SK-N-SH (cell line): ENCODE results near the gene RAMACL. TPM values are rescaled to one million over a fixed set of nuclear protein-coding genes. Genes with fewer than 3 reads are reported as not detected.
A peak's percentile ranks its signal among the peaks of the same experiment; 100 is the strongest.

Source experiments
- CTCF ChIA-PET: fragments of 300-600, 350-600 bp; formaldehyde crosslinking; extraction: SDS; loops from one replicate; lab custom pipeline; 2021; lab: Yijun Ruan, JAX
- POLR2A ChIA-PET: fragments of 350-600 bp; sonication (Branson Sonifier 250); formaldehyde crosslinking; extraction: SDS; loops from one replicate; lab custom pipeline; 2020; ENCODE audit warnings: antibody characterized with exemption, inconsistent platforms; lab: Yijun Ruan, JAX
- DNase-seq: peaks from one replicate; pipeline ENCODE4 v3.0.0; 2012
- H2AFZ ChIP-seq: fragments of 200-600 bp; sonication (generic); 2 replicates; pipeline ENCODE4 v1.8.1; 2016; ENCODE audit warnings: antibody characterized with exemption, mild to moderate bottlenecking, low read depth
- H3F3A ChIP-seq: fragments of 200-600 bp; sonication (generic); replicated peaks from 2 replicates; pipeline ENCODE3; 2016; ENCODE audit warnings: antibody characterized with exemption, mild to moderate bottlenecking; ENCODE audit not compliant: insufficient read depth
- H3K27ac ChIP-seq, 2 experiments: fragments of 200-500 bp in 1 of 2; fragments of 200-600 bp in 1 of 2; sonication (Bioruptor generic) in 1 of 2; sonication (generic), shearing (Covaris generic) in 1 of 2; 2 replicates each; pipeline versions ENCODE4 v1.5.1 to v1.6.1; 2014 to 2016; ENCODE audit warnings: low read depth in 2 of 2, inconsistent platforms in 1 of 2, low read length in 1 of 2, mild to moderate bottlenecking in 1 of 2, mixed read lengths in 1 of 2
- H3K27me3 ChIP-seq: fragments of 200-600 bp; sonication (generic), shearing (Covaris generic); 2 replicates; pipeline ENCODE4 v1.6.1; 2016; ENCODE audit warnings: mixed run types; ENCODE audit not compliant: insufficient read depth
- H3K36me3 ChIP-seq, 2 experiments: fragments of 200-500 bp in 1 of 2; fragments of 200-600 bp in 1 of 2; sonication (Bioruptor generic) in 1 of 2; sonication (generic) in 1 of 2; replicated peaks in 1 of 2; 2 replicates each; pipeline versions ENCODE3 to v1.5.1; 2014 to 2016; ENCODE audit warnings: low read length in 1 of 2, mild to moderate bottlenecking in 1 of 2; ENCODE audit not compliant: insufficient read depth in 2 of 2, control insufficient read depth in 1 of 2
- H3K4me1 ChIP-seq, 2 experiments: fragments of 200-500 bp in 1 of 2; fragments of 200-600 bp in 1 of 2; sonication (Bioruptor generic) in 1 of 2; sonication (generic), shearing (Covaris generic) in 1 of 2; 2 replicates each; pipeline versions ENCODE4 v1.5.1 to v1.6.1; 2014 to 2016; ENCODE audit warnings: low read depth in 1 of 2, low read length in 1 of 2, mixed run types in 1 of 2; ENCODE audit not compliant: insufficient read depth in 2 of 2, control insufficient read depth in 1 of 2
- H3K4me2 ChIP-seq: fragments of 200-600 bp; sonication (generic), shearing (Covaris generic); 2 replicates; pipeline ENCODE4 v1.6.1; 2017; ENCODE audit warnings: mixed run types
- H3K4me3 ChIP-seq, 2 experiments: fragments of 200-500 bp in 1 of 2; fragments of 200-600 bp in 1 of 2; sonication (Bioruptor generic) in 1 of 2; sonication (generic), shearing (Covaris generic) in 1 of 2; 2 replicates each; pipeline versions ENCODE4 v1.5.1 to v1.8.1; 2014 to 2016; ENCODE audit warnings: low read depth in 2 of 2, inconsistent platforms in 1 of 2, low read length in 1 of 2, mild to moderate bottlenecking in 1 of 2, mixed read lengths in 1 of 2, moderate library complexity in 1 of 2
- H3K79me2 ChIP-seq: fragments of 200-600 bp; sonication (generic); 2 replicates; pipeline ENCODE4 v1.8.1; 2017; ENCODE audit warnings: mild to moderate bottlenecking; ENCODE audit not compliant: insufficient read depth
- H3K9ac ChIP-seq: fragments of 200-600 bp; sonication (generic); 2 replicates; pipeline ENCODE4 v1.6.1; 2017; ENCODE audit warnings: mixed run types
- H3K9me2 ChIP-seq: fragments of 200-600 bp; sonication (generic); 2 replicates; pipeline ENCODE4 v1.6.1; 2017; ENCODE audit warnings: mixed run types
- H3K9me3 ChIP-seq: fragments of 200-600 bp; sonication (generic); 2 replicates; pipeline ENCODE4 v1.6.1; 2017; ENCODE audit warnings: mixed run types, mild to moderate bottlenecking, moderate library complexity
- H4K20me1 ChIP-seq: fragments of 200-600 bp; sonication (generic); 2 replicates; pipeline ENCODE4 v1.6.1; 2017; ENCODE audit warnings: mild to moderate bottlenecking, mixed run types; ENCODE audit not compliant: insufficient read depth
- ELF1 ChIP-seq: IDR thresholded peaks from 2 replicates; pipeline ENCODE4 v1.4.0; 2012
- EZH2phosphoT487 ChIP-seq: fragments of 200-600 bp; sonication (generic); IDR thresholded peaks from 2 replicates; pipeline ENCODE4 v1.6.1; 2017; ENCODE audit warnings: low read depth, mixed run types, mild to moderate bottlenecking, antibody characterized with exemption, moderate library complexity, borderline replicate concordance
- FOSL2 ChIP-seq: IDR thresholded peaks from 2 replicates; pipeline ENCODE4 v1.4.0; 2012; ENCODE audit warnings: low read depth, mild to moderate bottlenecking, moderate library complexity, borderline replicate concordance
- FOXJ3 ChIP-seq: sonication (generic); formaldehyde crosslinking; IDR thresholded peaks from 2 replicates; pipeline ENCODE4 v1.5.1; 2020; ENCODE audit warnings: mild to moderate bottlenecking, missing genetic modification reagents
- MAX ChIP-seq: IDR thresholded peaks from 2 replicates; pipeline ENCODE4 v1.4.0; 2012; ENCODE audit warnings: low read depth
- NRF1 ChIP-seq: IDR thresholded peaks from 2 replicates; pipeline ENCODE4 v1.6.1; 2012; ENCODE audit warnings: low read depth, mild to moderate bottlenecking, low read length
- PBX3 ChIP-seq: IDR thresholded peaks from 2 replicates; pipeline ENCODE4; 2012
- POLR2AphosphoS5 ChIP-seq: IDR thresholded peaks from 2 replicates; pipeline ENCODE4 v1.6.1; 2012; ENCODE audit warnings: low read depth, low read length
- TAF1 ChIP-seq: IDR thresholded peaks from 2 replicates; pipeline ENCODE4 v1.6.1; 2012; ENCODE audit warnings: low read depth, mild to moderate bottlenecking, low read length, moderate library complexity, borderline replicate concordance
- TEAD4 ChIP-seq: IDR thresholded peaks from 2 replicates; pipeline ENCODE4 v1.4.0; 2012; ENCODE audit warnings: mild to moderate bottlenecking, borderline replicate concordance; ENCODE audit not compliant: insufficient read depth
- YY1 ChIP-seq: IDR thresholded peaks from 2 replicates; pipeline ENCODE4 v1.4.0; 2012; ENCODE audit warnings: low read depth, mild to moderate bottlenecking
- WGBS: methylation state at CpG from one replicate; pipeline ENCODE4 v1.1.6; 2017; ENCODE audit warnings: low lambda C conversion rate; 5-methylcytosine and 5-hydroxymethylcytosine counted together
- polyA plus RNA-seq, 3 experiments: library from polyadenylated mRNA; depleted of rRNA; stranded (reverse); fragments of >200 nt; gene quantifications; 2 replicates each; pipeline ENCODE4 v1.2.3, GENCODE V29; 2012

Gene RAMACL
- polyA plus RNA-seq, 1 of the 3 experiments (the other 2 are of a cell fraction): 0.10 TPM

GRCh38 chr6:166552600-166552999 is 33.9 kb downstream of the RAMACL start:
- CTCF ChIA-PET: no interaction called here
- Histone ChIP-seq H3K9me2 (no peaks in the 10 kb centered on the region), H3K4me1 (peaks cover 17% of the 10 kb centered on the region in 2 experiments; a peak in 2 of 4 replicates), H3K27ac (peak overlapping the region in 1 of 2 experiments; percentile 88; a peak in 1 of 4 replicates), H3K27me3 (no peaks in the 10 kb centered on the region), H4K20me1 (no peaks in the 10 kb centered on the region), H3K9me3 (no peaks in the 10 kb centered on the region), H3F3A (peaks cover 17% of the 10 kb centered on the region), H3K4me2 (no peak overlapping the region), H2AFZ (no peak overlapping the region), H3K79me2 (peaks cover 47% of the 10 kb centered on the region), H3K9ac (no peak overlapping the region), H3K4me3 (no peak overlapping the region), H3K36me3 (peaks cover 3 to 17% of the 10 kb centered on the region in 2 experiments)
- no peak for DNase-seq
- POLR2A ChIA-PET: no interaction called here
- TF ChIP-seq EZH2phosphoT487 (no peak), MAX (no peak), FOSL2 (no peak), TAF1 (no peak), ELF1 (no peak), FOXJ3 (CRISPR knock-in tag) (no peak), POLR2AphosphoS5 (no peak), NRF1 (no peak)
- WGBS: 82% methylated on average over 7 of the region's 7 CpGs

- H2AFZ ChIP-seq: no peak overlapping the region
- H3K4me2 ChIP-seq: no peak overlapping the region
- CTCF ChIA-PET: no interaction called here
- peaks cover 13 to 18% of the 10 kb centered on the region in 2 experiments; a peak in 2 of 4 replicates for H3K4me1 ChIP-seq
- no peak overlapping the region for H3K27ac ChIP-seq
- TF ChIP-seq ELF1 (no peak), TAF1 (no peak), YY1 (no peak), PBX3 (no peak), TEAD4 (no peak), FOSL2 (no peak), POLR2AphosphoS5 (no peak)
- no peaks in the 10 kb centered on the region for H3K9me2 ChIP-seq
- POLR2A ChIA-PET: no interaction called here
- H4K20me1 ChIP-seq: no peaks in the 10 kb centered on the region
- peaks cover 53% of the 10 kb centered on the region for H3K79me2 ChIP-seq
- no peak overlapping the region for H3K4me3 ChIP-seq
- peaks cover 11% of the 10 kb centered on the region for H3F3A ChIP-seq
- no peak for DNase-seq
- H3K27me3 ChIP-seq: no peaks in the 10 kb centered on the region
- WGBS: 90% methylated on average over 16 of the region's 16 CpGs
- H3K9me3 ChIP-seq: no peaks in the 10 kb centered on the region
- H3K9ac ChIP-seq: no peak overlapping the region
- peaks cover 4 to 18% of the 10 kb centered on the region in 2 experiments for H3K36me3 ChIP-seq
Observed at GRCh38 chr6:166551754-166552495, 34.6 kb downstream of the RAMACL start.
